Testis (tissue), 3 donors: ENCODE measurements around the gene MOCOS. TPM values are rescaled to one million over a fixed set of nuclear protein-coding genes. Genes with fewer than 3 reads are reported as not detected.

Experiments
- DNase-seq: peaks from one replicate; pipeline ENCODE4 v3.0.0-alpha.2; 2019
- H3K27ac ChIP-seq, 2 donors: fragments of 200-600 bp; sonication (generic); one replicate each; pipeline ENCODE4 v1.5.1; 2019
- H3K27me3 ChIP-seq: fragments of 200-600 bp; sonication (generic); one replicate; pipeline ENCODE4 v1.5.1; 2019
- H3K36me3 ChIP-seq: fragments of 200-600 bp; sonication (generic); one replicate; pipeline ENCODE4 v1.5.1; 2017; ENCODE audit warnings: low read depth; ENCODE audit errors: missing control alignments
- H3K4me1 ChIP-seq: fragments of 200-600 bp; sonication (generic); one replicate; pipeline ENCODE4 v1.5.1; 2019
- H3K4me3 ChIP-seq, 2 donors: fragments of 200-600 bp; sonication (generic); one replicate each; pipeline ENCODE4 v1.5.1; 2017 to 2019
- H3K9me3 ChIP-seq: fragments of 200-600 bp; sonication (generic); one replicate; pipeline ENCODE4 v1.5.1; 2017
- POLR2A ChIP-seq: fragments of 450-650 bp; IDR thresholded peaks from one replicate; pipeline ENCODE4 v1.6.1; 2017; ENCODE audit warnings: antibody characterized with exemption, mild to moderate bottlenecking, moderate library complexity
- WGBS, 2 donors: methylation state at CpG; one replicate each; pipeline ENCODE4 v1.1.5; 2018; 5-methylcytosine and 5-hydroxymethylcytosine counted together
- intact Hi-C: fragments of 100-400 bp; cut with DNase I; formaldehyde crosslinking; loops from one replicate; pipeline ENCODE4 v1.15.1; 2023; ENCODE audit warnings: low total_unique reads
- polyA plus RNA-seq: library from polyadenylated mRNA; stranded (reverse); fragments of 350-450 nt; fragmentation: Illumina TruSeq; extraction: RNeasy Lipid Tissue Mini Kit (QIAGEN cat#74804); gene quantifications from one replicate; pipeline ENCODE4 v1.2.3, GENCODE V29; 2014; ENCODE audit warnings: low read depth, low replicate concordance; ENCODE audit not compliant: insufficient read depth
- total RNA-seq, 2 donors: library from RNA; depleted of rRNA; stranded (reverse); fragments of >200 nt; gene quantifications; one replicate each; pipeline ENCODE4 v1.2.3, GENCODE V29; 2016
- TF ChIP-seq, protein P1 (sequence below), 3 experiments: fragments of 450-650 bp in 2 of 3; fragments of 200-600 bp in 1 of 3; sonication (generic) in 1 of 3; IDR thresholded peaks; one replicate each; pipeline ENCODE4 v1.5.1; 2016 to 2019; ENCODE audit warnings: antibody characterized with exemption in 3 of 3, mild to moderate bottlenecking in 2 of 3, moderate library complexity in 1 of 3

Gene MOCOS
- total and polyA plus RNA-seq, 3 donors from 2014 or later: 1.5 to 2.9 (median 1.9) TPM

DNA sequence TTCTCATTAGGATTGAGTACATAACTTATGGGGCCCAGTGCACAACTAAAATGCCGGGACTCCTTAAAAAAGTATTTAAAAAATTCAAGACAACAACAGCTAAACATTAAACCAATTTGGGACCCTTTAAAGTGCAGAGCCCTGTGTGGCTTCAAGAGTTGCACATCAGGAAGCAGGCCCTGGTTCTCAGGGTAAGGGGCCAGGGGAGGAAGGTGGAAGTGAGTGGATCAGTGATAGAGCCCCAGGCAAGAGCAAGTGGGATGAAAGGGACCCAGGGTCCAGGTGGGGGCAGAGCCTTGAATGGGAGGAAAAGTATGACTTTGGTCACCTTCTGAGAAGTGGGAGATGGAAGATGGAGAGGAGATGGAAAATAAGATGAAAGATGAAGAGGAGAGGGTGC, 107.9 kb downstream of the MOCOS start:
- DNase-seq: no peak
- no peak overlapping the region for H3K4me3 ChIP-seq
- H3K36me3 ChIP-seq: no peaks in the 10 kb centered on the region
- no peaks in the 10 kb centered on the region for H3K27me3 ChIP-seq
- WGBS, 2 donors: 81 to 87% methylated on average over 1 of the region's 1 CpG
- H3K27ac ChIP-seq: no peak overlapping the region
- intact Hi-C loops: no loop called here
- no peaks in the 10 kb centered on the region for H3K9me3 ChIP-seq
- H3K4me1 ChIP-seq: peaks cover 4% of the 10 kb centered on the region
- TF ChIP-seq, protein P1, sequence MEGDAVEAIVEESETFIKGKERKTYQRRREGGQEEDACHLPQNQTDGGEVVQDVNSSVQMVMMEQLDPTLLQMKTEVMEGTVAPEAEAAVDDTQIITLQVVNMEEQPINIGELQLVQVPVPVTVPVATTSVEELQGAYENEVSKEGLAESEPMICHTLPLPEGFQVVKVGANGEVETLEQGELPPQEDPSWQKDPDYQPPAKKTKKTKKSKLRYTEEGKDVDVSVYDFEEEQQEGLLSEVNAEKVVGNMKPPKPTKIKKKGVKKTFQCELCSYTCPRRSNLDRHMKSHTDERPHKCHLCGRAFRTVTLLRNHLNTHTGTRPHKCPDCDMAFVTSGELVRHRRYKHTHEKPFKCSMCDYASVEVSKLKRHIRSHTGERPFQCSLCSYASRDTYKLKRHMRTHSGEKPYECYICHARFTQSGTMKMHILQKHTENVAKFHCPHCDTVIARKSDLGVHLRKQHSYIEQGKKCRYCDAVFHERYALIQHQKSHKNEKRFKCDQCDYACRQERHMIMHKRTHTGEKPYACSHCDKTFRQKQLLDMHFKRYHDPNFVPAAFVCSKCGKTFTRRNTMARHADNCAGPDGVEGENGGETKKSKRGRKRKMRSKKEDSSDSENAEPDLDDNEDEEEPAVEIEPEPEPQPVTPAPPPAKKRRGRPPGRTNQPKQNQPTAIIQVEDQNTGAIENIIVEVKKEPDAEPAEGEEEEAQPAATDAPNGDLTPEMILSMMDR (IDR thresholded peaks at IDR 0.05): no peak
- no peak for TF ChIP-seq POLR2A

DNA sequence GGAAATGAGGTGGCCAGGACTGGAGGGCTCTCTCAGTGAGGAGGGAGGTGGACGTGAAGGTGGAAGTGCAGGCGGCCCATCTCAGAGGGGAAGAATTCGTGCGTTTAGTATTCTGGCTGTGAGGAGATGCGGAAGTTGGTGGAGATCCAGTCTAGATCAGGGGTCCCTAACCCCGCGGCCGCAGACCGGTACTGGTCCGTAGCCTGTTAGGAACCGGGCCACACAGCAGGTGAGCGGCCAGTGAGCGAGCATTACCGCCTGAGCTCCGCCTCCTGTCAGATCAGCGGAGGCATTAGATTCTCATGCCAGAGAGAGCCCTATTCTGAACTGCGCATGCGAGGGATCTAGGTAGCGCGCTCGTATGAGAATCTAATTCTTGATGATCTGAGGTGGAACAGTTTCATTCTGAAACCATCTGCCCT, 108.6 kb downstream of the MOCOS start:
- H3K27ac ChIP-seq: no peak overlapping the region
- no peaks in the 10 kb centered on the region for H3K36me3 ChIP-seq
- no peak for DNase-seq
- TF ChIP-seq, protein P1 (IDR thresholded peaks at IDR 0.05): no peak
- TF ChIP-seq POLR2A: no peak
- no peaks in the 10 kb centered on the region for H3K9me3 ChIP-seq
- peak overlapping the region; percentile 63 to 77 for H3K4me3 ChIP-seq
- WGBS, 2 donors: 28 to 46% methylated on average over 12 to 21 of the region's 21 CpGs
- intact Hi-C loops: no loop called here
- no peaks in the 10 kb centered on the region for H3K27me3 ChIP-seq
- H3K4me1 ChIP-seq: peaks cover 4% of the 10 kb centered on the region

DNA sequence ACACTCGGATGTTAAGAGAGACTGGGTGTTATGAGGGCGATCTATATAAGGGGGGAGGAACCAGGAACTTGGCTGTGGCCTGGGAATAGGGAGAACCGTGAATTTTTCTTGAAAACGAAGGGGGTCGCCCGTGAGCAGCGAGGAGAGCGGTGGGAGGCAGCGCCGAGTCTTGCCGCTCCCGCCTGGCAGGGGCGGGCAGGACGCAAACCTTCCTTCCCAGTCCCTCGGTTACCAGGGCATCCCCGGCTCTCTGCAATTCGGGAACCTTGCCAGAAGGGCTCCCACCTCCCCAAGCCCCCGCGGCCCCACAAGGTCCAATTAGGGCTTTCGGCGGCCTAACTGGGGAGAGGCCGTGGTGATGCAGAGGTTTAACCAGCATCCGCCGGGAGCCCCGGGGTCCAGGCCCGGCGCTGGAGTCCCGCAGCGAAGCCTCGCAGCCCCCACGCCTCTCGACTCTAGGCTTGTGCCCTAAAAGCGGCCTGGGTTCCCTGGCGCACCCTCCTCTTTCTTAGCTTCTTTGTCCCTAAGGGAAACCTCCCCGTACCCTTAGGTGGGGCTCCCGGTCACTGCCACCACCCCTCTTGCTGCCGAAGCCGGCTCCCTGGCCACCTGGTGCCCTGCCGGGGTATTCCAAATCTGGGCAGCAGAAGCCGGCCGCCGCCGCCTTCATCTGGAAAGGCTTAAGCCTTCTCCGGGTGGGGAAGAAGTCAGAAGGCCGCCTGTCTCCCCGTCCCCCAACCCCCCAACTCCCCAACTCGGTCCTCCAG, 109.5 kb downstream of the MOCOS start:
- Histone ChIP-seq H3K4me3 (peak overlapping the region; percentile 63 to 77), H3K27ac (no peak overlapping the region), H3K4me1 (peaks cover 4% of the 10 kb centered on the region), H3K27me3 (no peaks in the 10 kb centered on the region), H3K9me3 (no peaks in the 10 kb centered on the region), H3K36me3 (no peaks in the 10 kb centered on the region)
- DNase-seq: peak; percentile 83
- WGBS, 2 donors: 1 to 2% methylated on average over 24 to 47 of the region's 47 CpGs
- TF ChIP-seq, protein P1 (IDR thresholded peaks at IDR 0.05): peak in 2 of 3 experiments; percentile 15 to 52
- no peak for TF ChIP-seq POLR2A
- intact Hi-C loops: no loop called here

DNA sequence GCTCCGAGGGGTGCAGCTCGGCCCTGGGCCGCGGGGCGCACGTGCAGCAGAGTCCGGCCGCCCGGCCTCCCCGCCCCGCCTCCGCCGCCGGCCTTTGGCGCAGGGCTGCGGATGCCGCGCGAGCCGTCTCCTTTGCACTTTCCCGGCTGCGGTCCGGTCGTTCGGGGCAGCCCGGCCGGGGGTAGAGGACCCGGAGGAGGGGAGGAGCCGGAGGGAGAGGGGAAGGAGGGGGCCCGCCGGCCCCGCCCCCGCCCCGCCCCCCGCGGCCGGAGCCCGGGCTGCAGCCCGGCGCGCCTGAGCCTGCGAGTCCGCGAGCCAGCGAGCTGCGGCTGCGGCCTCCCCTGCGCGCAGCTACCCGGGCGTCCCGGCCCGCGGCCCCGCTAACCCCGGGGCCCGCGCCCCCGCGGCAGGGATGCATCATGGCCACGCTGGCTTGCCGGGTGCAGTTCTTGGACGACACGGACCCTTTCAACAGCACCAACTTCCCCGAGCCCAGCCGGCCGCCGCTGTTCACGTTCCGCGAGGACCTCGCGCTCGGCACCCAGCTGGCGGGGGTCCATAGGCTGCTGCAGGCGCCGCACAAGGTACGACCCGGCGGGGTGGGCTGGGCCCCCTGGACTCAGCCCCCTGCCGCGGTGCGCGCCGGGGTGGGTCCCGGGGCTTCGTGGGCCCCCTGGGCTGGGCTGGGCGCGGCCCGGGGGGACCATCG, 110.3 kb downstream of the MOCOS start, which contains the start of gene FHOD3:
TSS of gene FHOD3 (plus strand) at position 297 of the 709 bp plus-strand sequence. CDS start at position 420, 123 bp downstream.
- Histone ChIP-seq H3K9me3 (no peaks in the 10 kb centered on the region), H3K4me1 (peaks cover 4% of the 10 kb centered on the region), H3K36me3 (no peaks in the 10 kb centered on the region), H3K4me3 (peak within 1 kb of the TSS; percentile 63 to 77), H3K27ac (no peak within 1 kb of the TSS), H3K27me3 (no peaks in the 10 kb centered on the region)
- TF ChIP-seq, protein P1 (IDR thresholded peaks at IDR 0.05): no peak
- no peak for TF ChIP-seq POLR2A
- 0% methylated on average over 16 to 26 of the region's 91 CpGs for whole genome bisulfite sequencing, 2 donors
- intact Hi-C loops: no loop called here
- peak; percentile 79 for DNase-seq
